HEK293T (cell line): Measurements from ENCODE around the gene KRTAP19-8.

ENCODE experiments used
- CTBP1 ChIP-seq: fragments of 450-650 bp; IDR thresholded peaks from 2 replicates; pipeline ENCODE4 v1.6.1; 2016; ENCODE audit warnings: borderline replicate concordance
- ELF4 ChIP-seq: fragments of 450-650 bp; IDR thresholded peaks from 2 replicates; pipeline ENCODE4 v1.6.1; 2017; ENCODE audit warnings: antibody characterized with exemption
- FOXA1 ChIP-seq: fragments of 450-650 bp; IDR thresholded peaks from 2 replicates; pipeline ENCODE4 v1.6.1; 2016; ENCODE audit warnings: mild to moderate bottlenecking
- FOXK2 ChIP-seq: fragments of 450-650 bp; IDR thresholded peaks from 2 replicates; pipeline ENCODE4 v1.6.1; 2016; ENCODE audit warnings: mild to moderate bottlenecking
- FOXM1 ChIP-seq: fragments of 450-650 bp; IDR thresholded peaks from 2 replicates; pipeline ENCODE4 v1.6.1; 2017; ENCODE audit warnings: mild to moderate bottlenecking, borderline replicate concordance
- LEF1 ChIP-seq: fragments of 450-650 bp; IDR thresholded peaks from 2 replicates; pipeline ENCODE4 v1.6.1; 2017; ENCODE audit warnings: mild to moderate bottlenecking, borderline replicate concordance
- NFRKB ChIP-seq: fragments of 450-650 bp; IDR thresholded peaks from 2 replicates; pipeline ENCODE4 v1.6.1; 2016; ENCODE audit warnings: mild to moderate bottlenecking, moderate library complexity
- SUZ12 ChIP-seq: fragments of 450-650 bp; IDR thresholded peaks from 2 replicates; pipeline ENCODE4 v1.6.1; 2016; ENCODE audit warnings: mild to moderate bottlenecking
- ZNF384 ChIP-seq: fragments of 450-650 bp; IDR thresholded peaks from 2 replicates; pipeline ENCODE4 v1.6.1; 2016

DNA sequence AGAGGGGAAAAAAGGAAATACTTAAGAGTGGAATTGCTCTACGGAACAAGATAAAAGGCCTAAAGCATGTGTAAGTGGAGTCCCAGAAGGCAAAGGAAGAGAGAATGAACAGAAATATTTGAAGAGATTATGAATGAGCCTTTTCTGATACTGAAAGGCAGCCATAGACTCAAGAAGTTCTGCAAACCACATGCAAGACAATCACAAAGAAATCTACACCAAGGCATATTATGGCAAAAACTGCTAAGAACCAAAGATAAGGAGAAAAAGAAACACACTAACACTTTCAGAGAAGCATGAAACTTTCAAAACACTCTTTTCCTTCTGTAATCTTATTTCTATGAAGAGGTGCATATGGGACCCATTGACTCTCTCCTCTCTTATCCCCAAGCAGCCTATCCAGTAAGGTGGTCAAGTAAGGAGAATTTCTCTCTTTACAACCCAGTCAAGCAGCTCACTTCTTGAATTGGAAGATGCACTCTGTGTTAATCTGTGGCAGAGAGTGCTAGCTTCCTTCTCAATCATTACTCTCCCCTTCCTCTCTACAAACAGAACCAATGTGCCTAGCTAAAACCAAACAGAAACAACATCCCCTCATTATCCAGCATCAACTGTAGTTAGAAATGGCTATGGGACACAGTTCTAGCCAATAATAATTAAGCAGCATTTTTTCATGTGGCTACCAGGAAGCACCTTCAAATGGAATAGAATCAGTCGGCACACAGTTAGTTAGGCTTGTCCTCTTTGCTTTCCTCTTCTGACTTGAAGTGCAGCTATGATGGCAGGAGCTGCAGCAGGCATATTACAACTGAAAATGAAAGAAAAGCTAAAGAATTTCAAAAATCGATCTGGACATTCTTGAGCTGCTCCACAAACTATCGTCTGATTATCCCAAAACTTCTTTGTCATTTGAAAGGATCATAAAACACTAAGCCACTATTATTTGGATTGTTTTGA is 25.9 kb downstream of the KRTAP19-8 start:
- no peak for TF ChIP-seq FOXK2
- no peak for TF ChIP-seq ELF4
- no peak for TF ChIP-seq ZNF384
- TF ChIP-seq SUZ12: no peak
- no peak for TF ChIP-seq LEF1
- TF ChIP-seq NFRKB: no peak
- no peak for TF ChIP-seq CTBP1
- TF ChIP-seq FOXM1: no peak
- no peak for TF ChIP-seq FOXA1
